NCI-H446 (cell line): Measurements from ENCODE around the gene NFIA.

Experiments used
- DNase-seq, 2 experiments: peaks; one replicate each; lab custom pipeline; 2025; lab: John Stamatoyannopoulos, UW

NFIA gene

DNA sequence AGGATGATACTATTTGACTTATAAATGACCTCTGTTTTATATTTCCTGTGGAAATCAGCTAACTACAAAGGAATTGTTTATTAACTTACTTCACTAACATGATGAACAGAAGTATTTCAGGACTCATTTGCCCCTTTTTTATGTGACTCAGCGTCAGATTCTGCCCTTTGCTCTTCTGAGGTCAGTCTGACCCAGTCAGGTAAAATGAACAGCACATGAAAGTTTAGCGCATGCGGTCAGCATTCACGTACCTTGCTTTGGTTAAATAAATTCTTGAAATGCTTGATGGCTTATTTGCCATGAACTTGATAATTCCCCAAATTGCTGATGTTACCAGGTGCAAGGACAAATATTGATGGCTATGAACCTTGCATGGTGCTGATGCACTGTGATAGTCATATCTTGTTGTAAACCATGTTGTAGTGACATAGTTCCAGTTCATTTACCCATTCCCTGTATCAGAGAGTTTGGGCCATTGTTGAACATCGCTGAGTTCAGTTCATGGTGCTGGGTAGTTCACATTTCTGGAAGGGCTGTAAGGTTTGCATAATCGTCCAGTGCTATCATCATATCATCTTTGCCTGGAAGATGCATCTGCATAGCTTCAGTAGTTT lies 133.4 kb downstream of the NFIA start:
- no peak for DNase-seq

DNA sequence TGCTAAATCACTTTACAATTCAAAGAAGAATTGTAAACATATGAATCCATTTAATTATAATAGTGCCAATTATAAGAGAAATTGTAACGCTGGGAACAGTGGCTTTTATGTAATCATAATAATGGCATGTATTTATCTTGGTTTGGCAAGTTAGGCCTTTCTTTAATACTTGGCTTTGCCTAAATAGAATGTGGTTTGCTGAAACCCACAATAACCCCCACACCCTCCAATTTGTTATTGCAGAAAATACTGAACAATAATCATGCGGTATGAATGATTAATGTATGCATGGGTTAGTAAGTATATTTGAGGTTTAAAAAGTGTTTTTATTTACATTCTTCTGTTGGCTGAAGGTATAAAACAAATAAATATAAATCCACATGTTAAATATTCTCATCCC lies 138.2 kb downstream of the NFIA start:
- DNase-seq = no peak

DNA sequence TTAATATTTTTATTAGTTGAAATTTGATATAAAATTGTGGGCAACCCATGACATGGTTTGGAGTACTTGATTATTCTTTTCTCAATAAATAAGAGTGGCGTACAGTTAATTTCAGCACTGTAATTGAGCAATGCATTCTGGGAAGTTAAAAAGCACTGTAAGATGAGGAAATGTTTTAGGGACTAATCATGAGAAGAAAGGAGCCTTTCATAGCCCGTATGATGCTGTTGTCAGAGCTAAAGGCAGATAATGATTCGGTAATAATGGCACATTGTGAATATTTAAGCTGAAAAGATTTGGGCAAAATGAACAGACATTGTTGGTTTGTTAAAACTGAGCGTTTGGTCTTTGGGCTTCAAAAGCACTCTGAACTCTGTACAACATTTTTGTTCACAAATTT lies 139.3 kb downstream of the NFIA start:
- DNase-seq = no peak

DNA sequence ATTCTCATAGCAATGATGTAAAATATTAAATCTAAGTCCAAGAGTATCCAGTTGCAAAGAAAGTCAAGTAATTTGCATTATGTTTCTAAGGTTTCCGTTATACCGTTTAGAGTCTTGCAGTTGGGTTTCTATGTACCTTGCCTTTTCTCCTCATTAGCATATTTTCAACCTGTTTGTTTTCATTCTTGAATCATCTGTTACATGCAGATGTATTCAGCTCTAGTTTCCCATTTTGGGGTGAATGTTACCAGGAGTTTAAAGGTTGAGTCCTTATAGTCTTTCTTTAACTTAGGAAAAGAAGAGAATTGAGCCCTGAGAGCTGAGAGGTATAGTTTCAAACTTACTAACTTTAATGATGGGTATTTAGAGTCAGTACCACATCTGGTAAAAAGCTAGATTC lies 139.9 kb downstream of the NFIA start:
- DNase-seq = no peak

DNA sequence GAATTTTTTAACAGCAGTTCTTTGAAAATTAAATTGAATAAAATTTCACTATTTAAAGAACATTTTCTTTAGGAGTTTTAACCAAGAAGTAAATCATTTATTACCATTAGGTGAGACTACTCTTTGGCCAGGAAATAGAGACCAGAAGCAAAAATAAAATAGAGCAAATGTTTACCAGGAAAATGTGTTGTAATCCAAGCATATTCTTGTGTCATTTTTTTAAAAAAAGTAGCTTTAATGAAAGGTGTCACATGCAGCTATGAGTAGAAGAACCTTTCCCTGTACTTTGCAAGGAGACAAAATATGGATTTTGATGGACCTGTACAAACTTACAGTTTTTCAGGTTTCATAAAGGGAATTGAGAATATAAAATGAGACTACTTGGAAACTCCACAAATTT lies 140.8 kb downstream of the NFIA start:
- DNase-seq = no peak

DNA sequence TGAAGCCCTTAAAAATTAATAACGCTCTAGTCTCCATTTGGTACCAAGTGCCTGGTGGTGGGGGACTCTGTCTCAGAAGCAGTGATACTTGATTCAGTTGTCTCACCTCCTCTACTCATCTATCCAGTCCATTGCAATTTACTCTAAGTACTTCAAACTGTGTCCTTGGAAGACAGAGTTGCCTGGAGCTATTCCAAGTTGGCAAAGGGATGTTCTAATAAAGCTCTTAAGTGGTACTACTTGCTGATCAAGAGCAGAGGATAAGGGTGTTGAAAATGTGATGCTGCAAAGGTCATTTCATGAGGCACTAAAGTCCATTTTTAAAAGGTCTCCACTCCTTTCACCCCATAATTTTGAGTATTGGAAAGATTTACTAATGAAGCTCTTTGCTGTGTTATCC lies 142.2 kb downstream of the NFIA start:
- DNase-seq = peak; percentile 34 to 81

DNA sequence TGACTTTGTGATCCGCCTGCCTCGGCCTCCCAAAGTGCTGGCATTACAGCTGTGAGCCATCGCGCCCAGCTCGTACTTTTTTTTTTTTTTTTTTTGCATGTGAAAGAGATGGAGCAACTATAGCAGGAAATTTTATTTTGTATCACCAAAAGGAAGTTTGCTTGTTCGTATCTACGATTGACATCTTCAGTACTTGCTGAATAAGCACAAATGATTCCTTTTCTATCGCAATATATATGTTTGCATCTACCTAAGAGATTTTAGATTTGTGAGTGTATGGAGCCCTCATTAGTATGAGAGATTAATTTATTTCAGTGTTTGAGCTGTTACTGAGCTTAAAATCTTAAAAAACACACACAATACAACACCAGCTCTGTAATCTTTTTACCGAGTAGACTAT lies 143.1 kb downstream of the NFIA start:
- no peak for DNase-seq

DNA sequence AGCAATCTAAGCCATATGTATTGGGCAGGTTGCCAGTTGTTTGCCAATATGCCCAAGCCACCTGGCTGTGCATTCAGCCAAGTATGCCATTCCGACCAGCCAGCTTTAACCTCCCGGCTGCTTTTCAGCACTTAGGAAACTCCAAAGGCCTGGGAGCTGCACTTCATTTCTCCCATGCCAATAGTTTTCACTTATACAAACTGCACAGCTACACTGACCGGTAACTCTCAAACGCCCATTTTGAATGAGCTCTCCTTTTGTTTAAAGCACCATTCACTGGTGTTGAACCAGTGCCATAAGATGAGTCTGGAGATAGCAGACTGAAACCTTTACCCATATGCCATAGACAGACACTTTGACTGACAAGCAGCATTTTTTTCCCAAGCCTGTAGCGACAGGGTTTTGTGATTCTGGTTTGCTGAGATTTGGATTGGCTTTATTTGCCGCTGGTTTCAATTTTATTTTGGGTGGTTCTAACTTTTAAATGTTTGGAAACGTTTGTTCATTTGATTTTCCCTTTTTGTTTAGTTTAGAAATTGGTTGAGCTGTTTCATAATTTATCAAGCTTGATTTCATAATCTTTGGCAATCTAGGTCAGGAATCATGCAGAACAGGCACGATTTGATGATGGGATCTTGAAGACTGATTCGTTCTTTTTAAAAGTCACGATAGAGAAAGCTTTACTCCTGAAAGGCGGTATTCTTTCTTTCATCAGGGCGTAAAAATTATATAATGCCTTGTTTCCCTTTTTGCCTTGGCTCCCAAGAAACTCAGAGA lies 144.6 kb downstream of the NFIA start:
- DNase-seq = peak; percentile 87 to 97

DNA sequence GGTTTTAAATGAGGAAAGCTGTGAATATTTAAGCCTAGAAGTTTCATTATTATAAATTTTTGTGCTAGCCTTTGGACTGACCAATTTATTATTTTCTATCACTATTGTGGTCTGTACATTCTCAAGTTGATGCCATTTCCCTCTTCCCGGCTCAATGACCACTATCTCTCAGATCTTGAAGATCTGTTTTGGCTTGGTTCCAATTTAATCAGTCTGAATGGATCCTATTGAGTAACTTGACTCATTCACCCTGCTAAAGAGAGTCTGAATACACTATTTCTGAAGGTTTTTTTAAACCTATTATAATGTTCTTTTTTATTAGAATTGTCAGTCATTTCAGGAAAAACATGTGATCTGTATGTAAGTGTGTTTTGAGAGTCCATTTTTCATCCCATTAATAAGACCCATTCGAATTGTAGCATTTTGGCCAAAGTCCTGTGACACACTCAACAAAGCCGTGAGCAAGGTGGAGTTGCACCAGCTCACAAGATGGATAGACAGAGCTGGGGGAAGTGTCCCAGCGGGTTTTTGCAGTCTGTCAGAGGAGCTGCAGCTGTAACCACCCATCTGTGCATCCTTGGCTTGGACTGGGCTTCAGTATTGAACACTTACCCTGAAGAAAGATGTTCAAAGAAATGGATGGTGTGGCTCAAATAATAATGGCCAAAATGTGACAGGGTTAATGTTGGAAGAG lies 145.6 kb downstream of the NFIA start:
- DNase-seq = peak; percentile 25 to 83

DNA sequence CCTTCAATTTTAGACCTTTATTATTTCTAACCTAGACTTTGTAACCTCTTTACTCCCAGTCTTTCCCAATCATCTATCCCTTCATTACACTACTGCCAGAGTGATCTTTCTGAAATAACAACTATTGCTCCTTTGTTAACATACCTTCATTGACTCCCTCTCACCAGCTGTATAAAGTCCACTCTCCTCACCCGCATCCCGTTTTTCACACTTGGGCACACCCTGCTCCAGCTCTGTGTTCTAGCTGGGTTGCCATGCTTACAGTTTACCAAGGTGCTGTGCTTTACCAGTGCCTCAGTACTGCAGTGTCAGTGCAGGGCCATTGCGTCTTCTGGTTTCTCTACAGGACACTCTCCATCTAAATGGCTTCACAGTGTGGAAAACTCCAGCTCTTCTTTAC lies 148.2 kb downstream of the NFIA start:
- no peak for DNase-seq

DNA sequence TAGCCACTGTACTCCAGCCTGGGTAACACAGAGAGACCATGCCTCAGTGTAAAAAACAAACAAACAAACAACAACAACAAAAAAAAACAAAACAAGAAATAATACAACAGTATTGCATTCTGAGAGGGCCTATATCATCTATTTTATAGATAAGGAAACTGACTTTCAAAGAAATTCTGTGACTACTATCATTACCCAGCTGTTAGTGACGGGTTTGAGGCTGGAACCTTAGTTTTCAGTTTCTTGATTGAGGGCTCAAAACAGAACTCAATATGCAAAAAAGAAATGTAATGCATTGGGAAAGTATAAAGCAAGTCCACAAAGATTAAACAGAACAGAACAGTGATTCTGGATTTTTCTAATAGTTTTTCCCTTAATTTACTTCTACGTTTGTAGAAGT lies 149.4 kb downstream of the NFIA start:
- DNase-seq = no peak

DNA sequence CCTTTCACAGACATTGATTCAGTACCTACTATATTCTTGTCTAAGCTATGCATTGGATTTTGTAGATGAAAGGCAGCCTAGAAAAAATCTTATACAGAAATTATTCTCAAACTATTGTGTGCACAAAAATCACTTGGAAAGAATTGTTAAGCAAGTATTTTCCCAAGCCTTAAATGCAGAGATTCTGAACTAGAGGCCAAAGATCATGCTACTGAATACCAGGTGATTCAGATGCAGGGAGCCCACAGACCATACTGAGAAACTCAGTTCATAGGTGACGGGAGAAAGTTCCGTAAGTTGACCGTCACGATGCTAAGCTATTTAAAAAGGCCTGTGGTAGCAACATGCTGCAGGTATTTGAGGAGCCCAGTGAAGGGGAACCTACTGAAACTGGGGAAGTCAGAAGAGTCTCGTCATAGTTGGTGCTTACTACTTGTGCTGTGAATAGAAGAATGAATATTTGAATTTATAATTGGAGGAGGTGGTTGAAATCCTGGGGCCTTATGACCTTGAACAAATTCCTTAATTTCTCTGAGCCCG lies 150.8 kb downstream of the NFIA start:
- no peak for DNase-seq

DNA sequence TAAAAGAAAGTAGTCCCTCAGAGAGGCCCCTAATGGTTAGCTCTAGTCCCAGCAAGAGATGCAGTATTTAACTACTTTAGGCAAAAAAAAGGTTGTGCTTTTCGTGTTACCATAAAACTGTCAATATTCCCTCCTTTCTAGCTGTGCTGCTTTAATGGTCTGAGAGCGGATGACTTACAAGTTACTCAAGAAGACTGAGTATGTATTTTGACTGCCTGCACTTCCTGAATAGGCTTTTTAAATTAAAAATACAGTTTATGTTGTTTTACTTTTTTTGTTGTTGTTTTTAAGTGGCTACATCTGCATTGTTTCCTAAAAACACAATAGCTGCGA lies 152.2 kb downstream of the NFIA start:
- no peak for DNase-seq

DNA sequence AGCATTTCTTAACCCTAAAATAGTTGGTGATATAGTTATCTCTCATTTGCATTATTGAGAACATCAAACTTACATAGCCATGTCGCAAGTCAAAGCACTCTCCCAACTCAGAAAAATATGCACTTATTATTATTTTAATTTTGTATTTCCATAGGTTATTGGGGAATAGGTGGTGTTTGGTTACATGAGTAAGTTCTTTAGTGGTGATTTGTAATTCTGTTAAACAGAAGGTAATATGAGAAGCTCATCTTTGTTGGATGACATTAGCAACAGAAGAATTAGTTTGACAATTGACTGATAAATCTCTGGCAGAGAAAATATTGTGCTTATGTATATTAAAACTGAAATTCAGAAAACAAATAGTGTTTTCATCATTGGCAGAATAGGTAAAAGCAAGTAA lies 154.8 kb downstream of the NFIA start:
- no peak for DNase-seq

DNA sequence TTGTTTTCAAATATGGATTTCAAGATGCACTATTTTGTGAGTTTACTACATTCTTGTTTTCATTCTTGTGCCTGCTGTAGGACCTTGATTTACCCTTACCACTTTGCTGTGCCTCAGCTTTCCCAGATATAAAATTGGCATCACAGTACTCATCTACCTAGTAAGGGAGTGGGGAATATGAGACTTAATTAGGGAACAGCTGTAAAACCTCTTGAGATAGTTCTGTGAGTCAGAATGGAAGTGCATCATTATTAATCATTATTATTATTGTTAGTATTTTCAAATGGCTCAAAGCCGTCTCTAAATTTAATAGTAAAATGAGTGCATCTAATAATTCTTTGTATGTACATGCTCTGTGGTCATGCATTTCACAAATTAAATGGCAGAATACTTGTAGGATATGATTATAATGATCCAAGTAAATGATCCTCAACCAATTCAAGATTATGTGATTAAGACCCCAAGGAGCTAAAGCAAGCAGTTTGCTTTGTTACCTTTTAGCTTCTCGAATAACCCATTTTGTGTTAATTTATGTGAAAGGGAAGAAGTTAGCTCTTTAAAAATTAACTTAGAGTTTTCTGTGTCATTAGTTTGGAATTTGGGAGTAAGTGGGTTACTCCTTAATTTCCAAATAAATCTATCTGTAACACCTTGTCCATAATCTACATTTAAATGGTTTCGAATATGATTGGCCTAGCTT lies 155.4 kb downstream of the NFIA start:
- no peak for DNase-seq

DNA sequence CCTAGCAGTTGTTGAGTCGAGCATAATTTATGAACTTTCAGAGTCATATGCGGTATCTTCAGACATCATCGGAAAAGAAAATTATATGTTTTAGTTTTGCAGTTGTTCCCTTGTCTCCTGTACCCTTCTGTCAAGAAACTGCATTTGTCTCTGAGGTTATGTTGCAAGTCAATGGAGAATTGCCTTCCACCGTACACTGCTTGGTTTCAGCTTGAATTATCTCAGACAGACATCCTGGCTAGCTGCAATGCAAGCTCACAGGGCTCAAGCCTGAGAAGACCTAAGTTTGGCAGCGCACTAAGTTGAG lies 156.0 kb downstream of the NFIA start:
- no peak for DNase-seq

DNA sequence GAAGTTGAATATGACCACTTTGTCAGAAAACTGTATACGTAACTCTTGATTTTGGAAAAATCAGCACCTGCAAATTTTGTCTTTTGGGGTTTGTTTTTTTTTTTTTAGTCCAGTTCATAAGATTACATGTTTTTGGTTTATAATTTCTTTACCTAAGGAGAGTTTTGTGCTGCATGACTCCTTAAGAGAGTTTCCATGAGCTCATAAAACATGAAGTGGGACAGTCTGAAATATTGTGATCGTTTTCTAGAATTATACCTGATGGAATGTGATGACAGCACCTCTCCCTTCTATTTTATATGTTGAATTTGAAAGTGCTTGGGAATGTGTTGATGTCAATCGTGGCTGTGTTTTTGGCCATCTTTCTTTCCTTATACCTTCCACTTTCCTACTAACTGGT lies 158.5 kb downstream of the NFIA start:
- no peak for DNase-seq

DNA sequence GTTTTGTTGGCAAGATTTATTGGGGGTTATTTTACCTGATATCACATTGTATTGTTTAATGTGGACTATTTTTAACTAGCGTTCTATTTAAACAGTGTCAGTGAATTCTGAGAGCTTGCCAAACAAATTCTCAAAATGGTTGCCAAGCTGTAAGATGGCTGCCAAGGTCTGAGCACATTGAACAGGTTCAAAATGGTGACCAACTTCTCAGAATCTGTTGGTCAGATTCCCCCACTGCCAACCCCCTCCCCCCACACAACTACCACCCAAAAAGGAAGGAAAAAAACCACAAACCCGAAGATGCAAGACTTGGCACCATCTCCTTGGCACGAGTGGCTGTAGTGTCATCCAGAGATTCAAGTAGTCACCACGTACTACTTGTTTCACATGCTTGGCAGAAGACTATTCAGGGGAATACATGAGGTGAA lies 159.1 kb downstream of the NFIA start:
- DNase-seq = peak; percentile 88 to 97

DNA sequence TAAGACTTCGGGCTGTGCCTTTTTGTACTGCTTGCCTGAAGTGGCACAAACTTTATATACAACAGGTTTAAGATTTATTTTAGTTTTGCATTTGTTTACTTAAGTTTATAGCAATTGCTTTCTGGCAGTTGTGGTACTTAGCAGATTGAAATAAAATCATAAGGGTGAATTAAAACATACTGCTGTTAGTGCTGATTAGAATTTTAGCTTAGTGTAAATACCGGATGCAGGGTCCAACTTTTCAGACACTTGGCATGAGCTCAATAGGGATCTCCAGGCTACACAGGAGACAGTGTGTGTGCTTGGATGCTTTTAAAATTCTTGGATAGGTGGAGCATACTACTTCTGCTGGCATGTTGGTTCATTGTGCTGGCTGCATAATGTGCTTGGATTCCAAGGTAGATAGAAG lies 159.6 kb downstream of the NFIA start:
- peak; percentile 62 to 83 for DNase-seq

DNA sequence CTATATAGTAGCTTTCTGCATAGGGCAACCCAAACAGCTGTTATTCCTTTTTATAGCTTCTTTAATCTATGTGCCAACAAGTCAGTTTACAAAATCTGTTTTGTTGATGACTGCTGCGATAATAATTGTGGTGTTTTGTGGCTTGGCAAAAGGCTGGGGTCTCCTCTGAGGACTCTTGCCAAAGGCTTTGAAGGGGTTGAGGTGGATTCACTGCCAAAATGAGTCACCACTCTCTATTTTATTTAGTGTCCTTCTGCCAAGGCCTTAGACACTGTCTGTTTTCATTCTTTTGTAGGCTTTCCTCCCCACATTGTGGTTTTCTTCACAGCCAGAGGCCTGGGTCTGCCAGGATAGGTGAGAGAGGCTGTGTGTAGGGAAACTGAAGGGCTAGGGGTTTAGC lies 161.8 kb downstream of the NFIA start:
- peak; percentile 91 to 96 for DNase-seq

DNA sequence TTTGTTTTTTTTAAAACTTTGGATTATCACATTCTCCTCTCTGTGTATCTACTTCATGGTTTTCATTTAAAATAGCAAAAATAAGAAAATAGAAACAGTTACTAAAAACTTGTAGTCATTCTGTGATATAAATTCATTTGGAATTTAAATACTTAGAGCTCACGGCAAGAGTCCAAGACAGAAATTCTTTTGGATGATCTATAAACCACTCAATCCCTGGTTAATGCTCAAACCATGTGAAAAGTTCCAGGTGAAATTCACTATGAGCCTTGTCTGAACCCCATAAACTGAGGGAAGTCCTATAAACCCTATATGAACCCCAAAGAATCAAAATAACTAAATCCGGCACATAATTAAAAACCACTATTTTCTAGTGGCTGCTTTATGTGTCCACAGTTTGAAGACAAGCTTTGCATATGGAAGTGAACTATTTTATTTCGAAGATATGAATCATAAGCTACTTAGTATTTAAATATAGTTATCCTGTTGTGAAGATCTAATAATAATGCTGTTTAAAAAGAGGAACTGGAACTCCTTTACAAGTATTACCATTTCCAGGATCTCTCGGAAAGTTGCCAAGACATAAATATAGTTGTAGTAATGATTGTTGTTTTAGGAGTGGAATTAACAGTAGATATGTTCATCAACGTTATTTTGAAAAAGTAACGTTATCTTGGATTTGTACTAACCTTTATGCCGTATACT lies 163.5 kb downstream of the NFIA start:
- DNase-seq = no peak
